ENCODE results near the gene HOXB7.

Gene HOXB7

DNA sequence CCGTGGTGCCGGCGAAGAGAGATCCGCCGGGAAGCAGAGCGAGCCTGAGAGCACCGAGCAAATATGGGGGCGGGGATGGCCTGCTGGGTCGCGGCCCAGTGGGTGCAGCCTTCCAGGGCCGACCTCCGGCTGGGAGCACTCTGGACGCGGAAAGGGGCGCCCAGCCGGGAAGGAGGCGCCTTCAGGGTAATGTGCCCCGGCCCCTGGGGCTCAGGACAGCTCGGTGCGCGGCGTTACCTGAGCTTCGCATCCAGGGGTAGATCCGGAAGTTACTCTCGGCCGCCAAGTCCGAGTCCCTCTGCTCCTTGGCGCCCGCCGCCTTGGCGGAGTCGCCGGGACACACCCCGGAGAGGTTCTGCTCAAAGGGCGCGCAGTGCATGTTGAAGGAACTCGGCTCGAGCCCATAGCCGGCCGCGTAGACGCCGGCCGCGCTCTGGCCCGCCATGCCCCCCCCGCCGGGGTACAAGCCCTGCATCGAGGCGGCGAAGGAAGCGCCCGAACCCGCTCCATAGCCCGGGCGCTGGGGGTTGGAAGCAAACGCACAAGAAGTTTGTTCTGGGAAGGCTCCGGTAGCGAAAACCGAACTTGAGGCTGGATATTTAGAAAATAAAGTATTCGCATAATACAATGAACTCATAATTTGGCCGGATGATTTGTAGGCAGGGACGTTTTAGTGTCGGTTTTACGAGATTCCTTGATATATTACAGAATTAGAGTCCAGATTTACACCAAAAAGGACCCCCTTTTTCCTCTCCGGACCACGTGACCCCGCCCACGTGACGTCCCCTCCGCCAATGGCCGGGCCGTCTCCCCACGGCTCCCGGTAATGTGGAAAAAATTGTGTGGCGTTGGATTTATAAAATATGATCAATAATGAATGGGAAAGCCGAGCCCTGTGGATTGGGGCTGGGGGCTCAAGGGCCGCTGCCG lies at the start of gene HOXB7:
Gene HOXB7, minus strand, starts transcription at position 736 of the 930 bp plus-strand sequence. Its CDS starts 99 bp downstream, at position 637.
- no peak for DNase-seq (ENCODE audit: low spot score)

DNA sequence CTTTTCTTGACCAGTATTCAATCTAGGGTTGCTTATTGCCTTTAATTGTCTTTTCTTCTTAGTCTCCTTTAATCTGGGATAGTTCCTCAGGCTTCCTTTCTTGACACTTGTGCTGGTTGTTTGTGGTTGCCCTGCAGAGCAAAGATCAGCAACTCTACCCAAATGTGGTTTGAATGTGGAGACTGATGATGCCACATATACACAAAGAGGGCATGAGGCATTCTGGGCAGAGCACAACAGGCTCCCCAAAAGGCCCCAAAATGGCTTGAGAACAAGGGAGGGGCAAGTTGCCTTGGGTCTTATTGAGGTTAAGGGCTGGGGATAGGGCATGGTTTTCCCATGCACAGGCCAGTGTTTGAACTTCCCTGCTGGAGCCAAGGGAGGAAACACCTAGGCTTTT lies 45.1 kb upstream of the HOXB7 start:
- DNase-seq (ENCODE audit: low spot score): no peak

DNA sequence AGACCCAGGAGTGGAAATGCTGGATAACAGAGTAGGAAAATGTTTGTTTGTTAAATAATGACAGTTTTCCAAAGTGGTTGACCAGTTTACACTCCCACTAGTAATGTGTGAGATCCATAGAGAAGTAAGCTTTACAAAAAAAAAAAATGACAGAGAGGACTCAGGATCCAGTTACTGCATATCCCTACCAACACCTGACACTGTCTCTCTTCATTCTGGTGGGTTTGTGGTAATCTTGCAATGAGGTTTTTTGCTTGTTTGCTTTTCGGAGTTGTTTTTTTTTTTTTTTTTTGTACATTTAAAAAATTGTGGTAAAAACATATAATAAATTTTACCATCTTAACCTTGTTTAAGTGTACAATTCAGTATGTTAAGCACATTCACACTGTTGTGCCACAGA lies 38.9 kb upstream of the HOXB7 start:
- DNase-seq (ENCODE audit: low spot score): no peak

DNA sequence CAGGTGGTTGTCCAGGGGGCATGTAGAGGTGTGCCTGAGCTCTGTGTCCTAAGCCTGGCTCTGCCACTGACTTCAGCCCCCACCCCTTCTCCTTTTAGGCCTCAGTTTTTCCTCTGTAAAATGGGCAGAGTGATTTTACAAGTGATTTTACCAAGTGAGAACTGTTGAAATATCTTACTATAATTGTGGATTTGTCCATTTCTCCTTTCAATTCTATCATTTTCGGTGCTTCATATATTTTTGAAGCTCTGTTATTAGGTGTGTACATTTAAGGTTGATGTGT lies 37.1 kb upstream of the HOXB7 start:
- DNase-seq (ENCODE audit: low spot score): no peak

DNA sequence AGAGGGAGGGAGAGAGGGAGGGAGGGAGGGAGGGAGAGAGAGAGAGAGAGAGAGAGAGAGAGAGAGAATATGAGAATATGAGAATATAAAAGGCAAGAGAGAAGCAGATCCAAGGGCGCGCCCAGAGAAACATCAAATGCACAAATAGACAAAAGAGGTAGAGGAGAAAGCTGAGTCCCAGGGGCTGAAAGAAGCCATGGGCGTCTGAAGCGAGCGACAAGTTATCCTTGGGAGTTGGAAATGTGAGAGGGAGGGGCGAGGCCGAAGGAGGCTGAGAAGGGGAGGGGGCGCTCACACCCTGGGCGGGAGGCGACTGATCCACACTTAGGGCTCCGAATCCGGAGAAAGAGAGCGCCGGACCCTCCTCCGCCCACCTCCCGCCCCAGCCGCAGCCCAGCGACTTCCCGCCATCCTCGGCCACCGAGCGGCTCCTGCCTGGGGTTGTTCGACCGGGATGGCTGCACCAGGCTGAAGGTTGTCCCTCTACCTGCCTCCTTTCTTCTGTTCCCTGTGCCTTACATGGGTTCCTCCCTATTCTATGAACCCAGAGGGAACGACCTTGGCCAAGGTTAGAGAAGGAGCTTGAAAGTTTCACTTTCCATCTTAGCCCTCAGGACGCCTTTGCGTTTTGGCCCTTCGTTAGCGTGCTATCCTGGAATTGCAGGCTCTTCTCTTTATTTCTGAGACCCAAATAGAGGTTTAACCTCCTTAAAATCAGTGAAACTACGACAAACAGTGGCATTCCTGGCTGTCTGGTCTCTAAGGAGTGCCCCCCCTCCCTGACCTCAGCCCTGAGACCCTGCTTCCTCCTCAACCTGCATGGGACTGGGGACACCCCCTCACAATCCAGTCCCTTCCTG lies 36.5 kb upstream of the HOXB7 start:
- peak; percentile 63 for DNase-seq (ENCODE audit: low spot score)

DNA sequence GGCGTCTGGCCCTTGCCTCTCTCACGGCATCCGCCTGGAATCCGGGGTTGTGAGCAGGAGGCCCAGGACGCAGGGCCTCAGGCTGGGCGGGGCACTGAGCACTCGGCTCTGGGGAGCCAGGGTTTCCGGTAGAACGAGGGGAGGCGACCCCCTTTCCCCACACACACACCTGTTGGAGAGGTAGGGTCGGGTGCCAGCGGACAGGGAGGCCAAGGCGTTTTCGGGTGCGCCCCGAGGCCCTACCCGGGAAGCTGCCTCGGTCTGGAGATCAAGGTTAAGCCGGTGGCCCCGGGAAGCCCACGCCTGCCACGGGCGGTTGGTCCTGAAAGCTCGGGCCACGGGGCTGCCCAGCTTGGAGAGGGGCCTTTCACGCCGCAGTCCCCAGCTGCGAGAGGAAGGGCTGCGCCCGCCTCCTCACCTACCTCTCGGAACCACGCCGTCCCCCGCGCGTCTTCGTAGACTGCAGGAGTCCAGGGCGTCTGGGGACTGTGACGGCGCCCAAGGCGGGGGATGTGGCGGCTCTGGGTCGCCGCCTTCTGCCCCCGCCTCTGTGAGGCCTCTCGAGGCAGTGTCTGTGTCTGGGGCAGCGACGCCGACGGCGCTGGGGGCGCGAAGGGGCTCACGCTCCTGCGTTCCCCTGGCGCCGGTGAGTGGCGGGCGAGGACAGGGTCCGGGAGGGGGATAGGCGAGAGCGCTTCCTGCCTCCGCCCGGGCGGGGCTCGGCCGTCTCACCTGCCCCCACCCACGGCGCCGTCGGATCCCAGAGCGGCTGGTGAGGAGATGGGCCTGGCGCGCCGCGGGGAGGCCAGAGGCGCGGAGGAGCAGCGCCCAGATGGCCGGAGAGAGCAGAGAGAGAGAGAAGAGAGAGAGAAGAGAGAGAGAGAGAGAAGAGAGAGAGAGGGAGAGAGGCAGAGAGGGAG lies 35.6 kb upstream of the HOXB7 start:
- peak; percentile 53 for DNase-seq (ENCODE audit: low spot score)

DNA sequence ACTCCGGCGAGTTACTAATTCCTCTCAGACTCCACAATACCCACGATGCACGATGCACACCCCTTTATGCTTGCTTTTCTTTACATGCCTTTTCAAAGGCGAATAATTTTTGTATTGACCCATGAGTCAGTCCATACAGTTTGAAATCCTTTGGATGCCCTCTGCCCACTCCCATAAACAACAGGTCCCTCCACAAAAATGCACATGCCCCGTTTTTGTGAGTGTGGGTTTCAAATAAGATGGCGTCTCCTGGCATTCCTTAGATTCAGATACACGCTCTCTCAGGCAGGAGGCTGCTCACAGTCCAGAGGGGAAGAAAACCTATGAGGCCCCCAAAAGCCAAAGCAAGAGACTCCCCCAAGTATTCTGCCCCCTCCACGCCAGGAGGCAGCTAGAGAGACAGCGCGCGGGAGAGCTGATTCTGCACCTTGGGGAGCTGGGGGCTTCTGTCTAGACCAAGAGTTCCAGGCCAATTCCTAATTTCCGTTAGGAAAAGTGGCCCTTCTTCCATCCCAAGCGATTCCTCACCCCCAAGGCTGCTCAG lies 34.9 kb upstream of the HOXB7 start:
- peak; percentile 46 for DNase-seq (ENCODE audit: low spot score)

DNA sequence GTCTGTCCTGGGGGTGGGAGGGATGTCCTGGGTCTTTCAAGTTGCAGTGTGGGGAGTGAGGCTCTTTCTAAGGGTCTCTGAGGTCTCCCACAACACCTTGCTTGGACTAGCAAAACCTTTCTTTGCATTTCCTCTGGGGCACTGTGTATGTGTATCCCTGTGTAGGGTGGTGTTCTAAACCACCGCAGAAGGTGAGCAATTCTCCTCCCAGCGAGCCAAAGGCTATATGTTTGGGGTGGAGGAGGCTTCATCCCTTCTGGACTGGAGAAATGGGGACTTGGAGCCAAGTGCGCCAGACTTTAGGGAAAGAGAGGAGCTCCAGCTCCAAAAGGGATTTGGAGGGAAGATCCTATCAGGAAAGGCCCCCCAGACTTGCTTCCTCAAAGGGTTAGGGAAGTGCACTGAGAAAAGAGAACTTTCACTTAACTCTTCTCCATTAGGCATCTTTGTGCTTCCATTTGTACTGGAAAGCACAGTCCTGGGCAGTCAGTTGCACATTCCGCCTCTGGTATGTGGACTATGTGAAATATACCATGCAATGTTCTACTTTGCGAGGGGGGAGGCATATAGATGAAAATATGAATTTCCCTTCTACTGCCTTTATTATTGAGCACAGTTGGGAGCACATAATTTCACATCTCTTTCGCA lies 34.2 kb upstream of the HOXB7 start:
- DNase-seq (ENCODE audit: low spot score): peak; percentile 31

DNA sequence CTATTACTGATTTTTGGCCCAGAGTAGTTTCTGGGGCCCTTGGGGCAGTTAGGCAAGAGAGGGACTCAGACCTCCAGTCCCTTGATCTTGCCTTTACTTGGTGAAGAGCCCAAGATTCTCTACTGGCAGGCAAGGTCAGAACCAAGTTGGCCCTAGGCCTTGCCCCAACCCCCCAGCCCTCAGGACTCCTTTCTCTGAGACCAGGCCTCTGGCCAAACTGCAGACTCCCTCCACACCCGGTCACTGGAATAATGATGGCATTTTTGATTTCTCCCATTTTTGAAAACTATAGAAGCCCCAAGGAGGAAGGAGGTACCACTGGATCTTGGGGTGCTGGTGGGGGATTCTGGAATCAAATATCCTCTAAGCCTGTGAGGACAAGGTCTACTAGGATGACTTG lies 33.3 kb upstream of the HOXB7 start:
- no peak for DNase-seq (ENCODE audit: low spot score)

DNA sequence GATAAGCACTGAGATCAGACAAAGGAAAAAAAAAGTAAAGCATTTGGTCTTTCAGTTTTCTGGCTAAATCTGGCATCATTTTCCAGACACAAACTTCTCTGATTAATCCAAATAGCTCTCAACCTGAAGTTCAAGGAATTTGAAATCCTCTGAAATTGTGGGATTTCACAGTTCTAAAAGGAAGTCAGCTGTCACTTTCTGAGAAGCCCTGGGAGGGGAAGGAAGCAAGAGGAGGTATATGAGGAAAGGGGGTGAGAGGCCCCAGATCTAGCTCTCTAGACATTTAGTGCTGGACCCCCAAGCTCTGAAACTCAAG lies 32.8 kb upstream of the HOXB7 start:
- DNase-seq (ENCODE audit: low spot score): no peak

DNA sequence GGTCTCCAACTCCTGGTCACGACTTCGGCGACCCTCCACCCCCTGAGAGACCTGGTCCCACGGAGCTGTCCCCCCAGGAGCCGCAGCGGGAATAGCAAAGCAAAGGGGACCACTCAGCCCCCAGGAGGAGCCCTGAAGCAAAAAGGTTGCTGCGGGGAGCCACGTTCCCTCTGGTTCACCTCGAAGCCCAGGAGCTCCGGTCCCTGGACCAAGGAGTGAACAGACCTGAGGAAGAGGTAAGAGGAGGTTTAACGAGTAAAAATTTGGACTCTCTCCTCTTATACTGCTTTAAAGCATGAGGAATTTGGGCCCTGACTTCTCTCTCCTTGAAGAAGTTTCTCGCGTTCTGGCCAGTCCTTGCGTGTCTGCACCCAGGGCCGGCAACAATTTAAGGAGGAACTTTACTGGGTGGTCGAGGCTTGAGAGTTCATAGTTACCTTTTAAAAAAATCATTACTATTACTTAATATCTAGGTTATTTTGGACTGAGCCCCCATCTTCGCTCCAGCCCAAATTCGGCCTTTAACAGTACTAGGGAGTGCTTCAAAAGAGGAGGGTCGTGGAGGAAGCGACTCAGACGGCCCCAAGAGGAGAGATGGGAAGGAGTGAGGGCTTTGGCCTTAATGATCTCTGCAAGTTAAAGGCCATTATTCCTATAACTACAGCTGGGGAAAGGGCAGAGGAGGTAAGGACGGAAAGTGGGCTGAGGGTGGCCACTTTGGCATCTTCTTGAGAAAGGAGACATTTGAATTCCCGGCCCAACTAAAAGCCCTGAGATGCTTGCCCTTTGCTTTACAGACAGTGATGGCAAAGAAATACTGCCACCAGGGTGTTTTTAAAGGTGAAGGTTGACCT lies 32.3 kb upstream of the HOXB7 start:
- peak; percentile 29 for DNase-seq (ENCODE audit: low spot score)

DNA sequence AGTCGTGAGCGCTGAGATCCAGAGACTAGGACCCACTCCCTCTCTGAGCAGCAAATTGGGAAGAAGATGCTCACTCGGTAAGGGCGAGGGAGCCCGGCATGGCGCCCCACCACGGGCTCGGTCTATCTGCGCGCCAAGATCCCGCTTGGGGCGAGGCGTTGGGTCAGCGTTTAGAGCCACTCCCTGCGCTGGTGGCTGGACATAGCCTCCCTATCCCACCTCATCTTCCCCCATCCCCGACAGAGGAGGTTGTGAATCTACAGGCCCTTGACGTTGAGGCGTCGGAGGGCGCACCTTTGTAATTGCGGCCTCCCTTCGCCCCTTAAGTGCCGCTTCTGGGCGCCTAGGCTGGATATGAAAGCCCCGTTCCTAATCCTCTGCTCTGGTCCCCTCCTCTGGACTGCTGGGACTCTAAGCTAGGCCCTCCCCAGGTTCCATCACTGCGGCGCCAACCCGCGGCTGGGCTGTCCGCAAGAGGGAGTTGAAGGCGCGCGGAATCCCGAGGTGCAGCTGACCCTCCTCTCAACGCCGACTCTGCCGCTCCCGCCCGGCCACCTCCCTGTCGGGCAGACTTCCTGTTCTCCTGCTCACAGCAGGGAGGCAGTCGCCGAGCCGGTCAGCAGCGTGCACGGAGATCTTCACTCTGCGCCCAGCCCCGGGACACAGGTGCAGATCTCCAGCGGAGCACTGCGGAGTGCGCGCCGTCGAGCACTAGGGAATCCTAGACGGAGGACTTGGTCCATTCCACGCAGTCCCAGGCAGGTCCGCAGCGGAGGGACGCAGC lies 31.4 kb upstream of the HOXB7 start:
- DNase-seq (ENCODE audit: low spot score): peak; percentile 53

DNA sequence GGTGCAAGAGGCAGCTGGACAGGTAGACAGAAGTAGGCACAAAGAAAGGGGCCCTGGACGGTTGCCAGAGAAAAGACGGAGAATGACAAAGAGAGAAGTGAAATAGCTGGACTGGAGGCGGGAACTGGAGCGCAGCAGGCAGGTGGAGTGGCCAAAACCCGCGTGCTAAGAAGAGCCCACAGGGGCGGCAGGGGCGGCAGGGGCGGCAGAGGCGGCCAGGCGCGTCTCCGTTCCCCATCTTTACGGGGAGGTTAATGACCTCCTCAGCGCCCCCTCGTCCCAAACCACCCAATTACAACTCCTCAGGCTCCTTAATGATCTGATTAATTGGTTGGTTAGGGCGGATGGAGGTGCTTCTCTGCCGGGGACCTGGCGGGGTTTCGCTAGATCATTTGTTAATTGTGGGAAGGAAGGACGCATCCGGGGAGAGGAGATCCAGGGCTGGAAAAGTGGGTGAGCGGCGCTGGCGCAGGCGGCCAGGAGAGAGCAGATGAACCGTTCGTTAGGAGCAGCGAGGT lies 30.8 kb upstream of the HOXB7 start:
- DNase-seq (ENCODE audit: low spot score): peak; percentile 42

DNA sequence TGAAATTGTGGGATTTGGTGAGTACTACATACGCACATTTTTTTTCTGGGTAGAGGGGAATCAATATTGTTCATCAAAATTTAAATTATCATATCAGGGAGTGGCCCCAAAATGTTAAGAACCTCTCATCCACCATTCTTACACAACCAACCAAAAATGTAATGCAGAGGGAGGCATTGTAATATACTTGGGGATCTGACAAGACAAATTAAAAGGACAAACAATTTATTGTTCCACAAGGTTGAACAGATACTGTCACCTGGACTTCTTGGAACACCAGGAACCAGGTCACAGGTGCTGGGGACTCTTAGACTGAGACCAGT lies 30.0 kb upstream of the HOXB7 start:
- no peak for DNase-seq (ENCODE audit: low spot score)

DNA sequence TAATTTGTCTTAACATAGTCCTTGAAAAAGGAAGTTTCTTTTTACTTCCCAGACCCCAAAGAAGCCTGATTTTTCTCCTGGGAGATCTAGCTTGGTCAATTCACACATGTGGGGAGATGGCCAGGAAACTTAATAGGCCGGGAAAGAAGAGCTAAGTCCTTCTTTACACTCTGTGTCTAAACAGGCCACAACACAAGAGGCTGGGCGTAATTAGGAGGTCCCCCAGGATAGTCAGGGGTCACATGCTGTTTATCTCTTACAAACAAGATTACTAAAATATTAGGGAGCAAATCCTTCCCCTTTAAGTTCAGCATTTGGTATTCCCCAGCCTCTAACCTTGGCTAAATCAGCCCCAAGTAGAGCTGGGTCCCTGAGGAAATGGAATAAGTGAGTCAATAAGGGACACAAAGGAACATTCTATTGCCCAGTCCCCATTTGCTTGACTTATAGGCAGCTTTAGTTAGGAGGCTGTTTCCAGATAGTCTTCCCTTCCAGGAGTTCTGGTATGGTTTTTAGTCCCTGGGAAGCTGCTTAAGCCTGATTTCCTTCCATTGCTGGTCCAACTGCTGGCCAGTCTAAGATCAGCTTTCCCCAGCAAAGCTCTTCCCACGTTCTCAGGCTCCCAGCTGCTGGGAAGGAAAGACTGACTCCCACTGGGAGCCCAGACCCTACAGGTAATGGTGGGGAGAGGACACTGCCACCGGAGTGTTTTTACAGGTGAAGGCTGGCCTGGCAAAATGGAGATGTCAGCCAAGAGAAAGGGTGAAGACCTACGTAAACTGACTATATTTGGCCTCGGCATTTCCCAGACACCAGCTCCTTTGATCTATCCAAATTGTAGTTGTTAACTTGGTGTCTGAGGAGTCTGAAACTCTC lies 29.4 kb upstream of the HOXB7 start:
- DNase-seq (ENCODE audit: low spot score): no peak

DNA sequence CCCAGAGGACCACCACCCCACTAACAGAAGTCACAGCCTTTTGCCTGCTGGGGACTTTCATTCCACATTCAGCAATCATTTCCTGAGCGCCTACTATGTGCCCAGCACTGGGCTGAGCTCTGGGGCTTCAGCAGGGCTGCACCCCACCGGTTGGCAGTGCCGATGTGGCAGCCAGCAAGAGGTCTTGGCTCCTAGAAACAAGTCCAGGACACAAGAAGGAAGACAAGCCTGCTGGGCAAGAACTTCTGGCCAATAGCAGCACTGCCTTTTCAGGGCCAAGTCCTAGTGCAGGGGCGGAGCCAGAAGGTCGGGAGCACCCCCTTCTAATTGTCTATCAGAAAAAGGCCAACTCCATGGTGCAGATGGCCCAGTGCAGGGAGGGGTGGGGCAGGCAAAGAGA lies 28.3 kb upstream of the HOXB7 start:
- DNase-seq (ENCODE audit: low spot score): no peak

DNA sequence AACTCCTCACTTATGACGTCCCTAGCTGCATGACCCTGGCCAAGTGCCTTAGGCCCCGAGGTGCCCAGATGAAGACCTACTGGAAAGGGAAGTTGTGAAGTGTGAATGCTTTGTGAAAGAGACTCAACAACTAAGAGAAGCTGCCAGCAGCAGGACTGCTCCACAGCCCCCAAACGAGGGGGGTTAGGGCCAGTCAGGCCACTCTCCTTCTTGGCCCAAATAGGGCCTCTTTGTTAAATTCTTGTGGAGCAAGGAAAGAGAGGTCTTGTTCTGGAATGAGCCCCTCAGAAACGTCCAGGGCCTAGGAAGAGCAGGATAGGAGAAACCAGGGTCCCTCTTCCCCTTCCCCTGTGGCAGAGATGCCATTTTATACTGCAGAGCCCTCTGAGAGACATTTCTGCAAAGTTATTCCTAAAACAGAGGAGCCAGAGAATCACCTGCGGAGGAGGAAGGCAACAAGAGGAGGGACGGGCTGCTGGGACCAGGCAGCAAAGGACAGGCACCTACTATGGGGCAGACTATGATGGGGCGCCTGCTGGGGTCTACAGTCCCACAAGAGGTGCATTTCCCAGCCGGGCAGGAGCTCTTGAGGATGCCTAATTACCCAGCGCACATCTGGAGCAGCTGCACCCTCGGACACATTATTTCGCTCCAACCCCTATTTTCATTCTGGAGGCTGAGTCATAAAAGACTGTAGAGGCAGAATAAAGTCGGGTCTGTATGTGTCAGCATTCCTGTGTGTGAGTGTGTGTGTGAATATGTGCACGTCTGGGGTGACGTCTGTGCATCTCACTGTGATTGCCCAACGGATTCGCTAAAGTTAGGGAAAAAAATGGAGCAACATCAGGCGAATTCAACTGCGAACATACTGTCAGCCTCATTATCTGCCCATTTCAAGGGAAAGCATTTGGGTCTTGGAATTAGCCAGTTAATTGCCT lies 26.8 kb upstream of the HOXB7 start:
- no peak for DNase-seq (ENCODE audit: low spot score)
